ENCODE data around the gene CENPQ. TPM values are rescaled to one million over a fixed set of nuclear protein-coding genes. Genes with fewer than 3 reads are reported as not detected.

CENPQ gene
- total and polyA plus RNA-seq, 2 donors = 6.8 to 15.9 TPM

DNA sequence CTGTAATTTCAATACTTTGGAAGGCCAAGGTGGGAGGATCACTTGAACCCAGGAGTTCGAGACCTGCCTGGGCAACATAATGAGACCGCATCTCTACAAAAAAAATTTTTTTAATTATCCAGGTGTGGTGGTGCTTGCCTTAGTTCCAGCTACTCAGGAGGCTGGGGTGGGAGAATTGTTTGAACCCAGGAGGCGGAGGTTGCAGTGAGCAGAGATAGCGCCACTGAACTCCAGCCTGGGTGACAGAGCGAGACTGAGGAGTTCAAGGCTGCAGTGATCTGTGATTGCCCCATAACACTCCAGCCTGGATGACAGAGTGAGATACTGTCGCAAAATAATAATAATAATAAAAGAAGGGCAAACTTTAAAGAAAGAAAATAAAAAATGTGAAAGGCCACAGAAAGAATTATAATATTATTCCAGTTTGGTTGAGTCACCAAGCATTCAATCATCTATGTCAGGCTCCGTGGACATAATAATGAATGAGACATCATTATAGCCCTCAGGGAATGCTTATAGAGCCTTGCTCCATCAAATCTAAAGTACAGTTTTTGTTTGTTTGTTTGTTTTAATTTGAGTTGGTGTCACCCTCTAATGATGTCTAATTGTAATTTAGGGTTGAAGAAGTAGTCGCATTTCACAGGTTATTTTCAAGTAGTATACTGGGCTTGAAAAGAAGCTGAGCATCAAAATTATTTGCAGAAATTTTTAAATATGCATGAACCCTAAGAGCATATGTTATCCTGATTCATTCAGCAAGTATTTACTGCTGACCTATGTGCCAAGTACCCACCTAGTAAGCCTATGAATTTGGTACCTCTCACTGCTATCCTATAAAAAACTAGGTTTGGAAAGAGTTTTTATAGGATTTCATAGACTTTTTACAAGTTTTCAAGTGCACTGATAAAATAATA lies 51.7 kb downstream of the CENPQ start:
- Histone ChIP-seq H3K27ac (ENCODE audit: low read depth) (no peak overlapping the region), H3K4me3 (ENCODE audit: low read depth, low read length) (no peak overlapping the region), H3K4me1 (ENCODE audit: insufficient read depth) (no peaks in the 10 kb centered on the region), H3K36me3 (ENCODE audit: insufficient read depth) (no peaks in the 10 kb centered on the region)
- 77% methylated on average over 8 of the region's 8 CpGs for WGBS
- no peak for DNase-seq (ENCODE audit: extremely low spot score)

DNA sequence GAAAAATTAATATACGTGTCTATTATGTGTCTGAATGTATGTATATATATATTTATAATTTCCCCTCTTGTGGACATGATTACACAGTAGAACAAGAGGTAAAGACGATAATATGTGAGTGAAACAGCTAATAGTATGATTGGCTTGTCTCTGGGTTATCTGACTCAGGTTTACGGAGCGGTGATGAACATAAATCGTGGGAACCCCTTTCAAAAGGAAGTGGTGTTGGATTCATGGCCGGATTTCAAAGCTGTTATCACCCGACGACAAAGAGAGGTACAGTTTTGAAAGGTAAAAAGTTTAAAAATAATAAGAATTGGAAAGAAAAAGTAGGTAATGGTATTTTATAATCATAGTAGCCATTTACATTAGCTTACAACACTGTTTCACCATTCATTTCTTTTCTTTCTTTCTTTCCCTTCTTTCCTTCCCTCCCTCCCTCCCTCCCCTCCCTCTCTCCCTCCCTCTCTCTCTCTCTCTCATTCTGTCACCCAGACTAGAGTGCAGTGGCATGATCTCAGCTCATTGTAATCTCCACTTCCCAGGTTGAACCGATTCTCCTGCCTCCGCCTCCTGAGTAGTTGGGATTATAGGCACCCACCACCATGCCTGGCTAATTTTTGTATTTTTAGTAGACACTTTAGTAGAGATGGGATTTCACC lies 52.4 kb downstream of the CENPQ start:
- Histone ChIP-seq H3K4me3 (ENCODE audit: low read depth, low read length) (no peak overlapping the region), H3K36me3 (ENCODE audit: insufficient read depth) (no peaks in the 10 kb centered on the region), H3K27ac (ENCODE audit: low read depth) (no peak overlapping the region), H3K4me1 (ENCODE audit: insufficient read depth) (no peaks in the 10 kb centered on the region)
- no peak for DNase-seq (ENCODE audit: extremely low spot score)
- WGBS = 59% methylated on average over 10 of the region's 10 CpGs

DNA sequence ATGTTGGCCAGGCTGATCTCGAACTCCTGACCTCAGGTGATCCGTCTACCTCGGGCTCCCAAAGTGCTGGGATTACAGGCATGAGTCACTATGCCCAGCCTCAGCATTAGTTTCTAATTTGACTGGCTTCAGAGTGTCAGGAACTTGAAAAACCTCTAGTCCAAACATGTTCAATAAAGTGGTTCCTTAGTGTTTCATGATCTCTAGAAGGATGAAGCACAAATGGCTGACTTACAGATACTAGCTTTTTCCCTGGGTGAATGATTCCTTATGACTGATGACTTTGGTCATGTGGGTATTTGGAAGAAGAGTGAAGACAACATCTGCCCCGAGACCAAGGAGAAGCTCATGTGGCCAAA lies 53.0 kb downstream of the CENPQ start:
- 83% methylated on average over 4 of the region's 4 CpGs for WGBS
- no peak for DNase-seq (ENCODE audit: extremely low spot score)
- no peak overlapping the region for H3K27ac ChIP-seq (ENCODE audit: low read depth)

DNA sequence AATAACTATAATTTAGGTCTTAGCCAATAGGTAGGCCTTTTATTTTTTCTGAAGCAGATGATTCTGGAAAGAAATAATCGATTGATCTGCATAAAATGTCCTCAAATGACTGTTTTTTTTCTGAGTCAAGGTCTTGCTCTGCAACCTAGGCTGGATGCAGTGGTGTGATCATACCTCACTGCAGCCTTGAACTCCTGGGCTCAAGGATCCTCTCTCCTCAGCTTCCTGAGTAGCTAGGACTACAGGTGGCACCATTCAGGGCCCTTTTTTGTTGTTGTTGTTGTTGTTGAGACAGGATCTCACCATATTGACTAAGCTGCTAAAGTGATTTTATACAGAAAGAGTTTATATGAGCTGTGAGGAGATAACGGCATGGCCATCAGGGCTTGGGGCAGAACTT lies 54.7 kb downstream of the CENPQ start:
- H3K36me3 ChIP-seq (ENCODE audit: insufficient read depth) = no peaks in the 10 kb centered on the region
- DNase-seq (ENCODE audit: extremely low spot score) = no peak
- WGBS = 83% methylated on average over 2 of the region's 2 CpGs
- no peaks in the 10 kb centered on the region for H3K4me1 ChIP-seq (ENCODE audit: insufficient read depth)
- no peak overlapping the region for H3K4me3 ChIP-seq (ENCODE audit: low read depth, low read length)
- no peak overlapping the region for H3K27ac ChIP-seq (ENCODE audit: low read depth)

More for the DNA sequence above, 53.0 kb downstream of the CENPQ start:
- Histone ChIP-seq H3K4me3 (ENCODE audit: low read depth, low read length) (no peak overlapping the region), H3K4me1 (ENCODE audit: insufficient read depth) (no peaks in the 10 kb centered on the region), H3K36me3 (ENCODE audit: insufficient read depth) (no peaks in the 10 kb centered on the region)

DNA sequence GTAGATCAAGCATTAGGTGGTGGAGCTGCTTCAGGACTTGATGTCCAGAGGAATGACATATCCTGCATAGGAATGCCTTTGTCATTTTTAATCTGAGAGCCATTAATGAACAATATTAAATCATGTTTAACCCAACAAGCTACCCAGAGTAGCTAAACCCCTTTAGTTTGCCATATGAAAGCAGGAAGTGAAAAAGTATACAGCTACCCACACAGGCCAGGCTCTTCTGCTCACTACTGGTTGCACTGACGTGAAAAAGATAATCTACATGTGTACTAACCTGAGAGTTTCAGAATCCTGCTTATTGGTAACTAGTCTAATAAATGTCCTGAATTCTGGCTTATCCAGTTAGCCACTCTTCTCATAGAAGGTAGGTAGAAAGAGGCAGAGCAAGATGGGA lies 56.5 kb downstream of the CENPQ start:
- Histone ChIP-seq H3K36me3 (ENCODE audit: insufficient read depth) (no peaks in the 10 kb centered on the region), H3K4me3 (ENCODE audit: low read depth, low read length) (no peak overlapping the region), H3K27ac (ENCODE audit: low read depth) (no peak overlapping the region), H3K4me1 (ENCODE audit: insufficient read depth) (no peaks in the 10 kb centered on the region)
- no peak for DNase-seq (ENCODE audit: extremely low spot score)
- 76% methylated on average over 1 of the region's 1 CpG for WGBS

DNA sequence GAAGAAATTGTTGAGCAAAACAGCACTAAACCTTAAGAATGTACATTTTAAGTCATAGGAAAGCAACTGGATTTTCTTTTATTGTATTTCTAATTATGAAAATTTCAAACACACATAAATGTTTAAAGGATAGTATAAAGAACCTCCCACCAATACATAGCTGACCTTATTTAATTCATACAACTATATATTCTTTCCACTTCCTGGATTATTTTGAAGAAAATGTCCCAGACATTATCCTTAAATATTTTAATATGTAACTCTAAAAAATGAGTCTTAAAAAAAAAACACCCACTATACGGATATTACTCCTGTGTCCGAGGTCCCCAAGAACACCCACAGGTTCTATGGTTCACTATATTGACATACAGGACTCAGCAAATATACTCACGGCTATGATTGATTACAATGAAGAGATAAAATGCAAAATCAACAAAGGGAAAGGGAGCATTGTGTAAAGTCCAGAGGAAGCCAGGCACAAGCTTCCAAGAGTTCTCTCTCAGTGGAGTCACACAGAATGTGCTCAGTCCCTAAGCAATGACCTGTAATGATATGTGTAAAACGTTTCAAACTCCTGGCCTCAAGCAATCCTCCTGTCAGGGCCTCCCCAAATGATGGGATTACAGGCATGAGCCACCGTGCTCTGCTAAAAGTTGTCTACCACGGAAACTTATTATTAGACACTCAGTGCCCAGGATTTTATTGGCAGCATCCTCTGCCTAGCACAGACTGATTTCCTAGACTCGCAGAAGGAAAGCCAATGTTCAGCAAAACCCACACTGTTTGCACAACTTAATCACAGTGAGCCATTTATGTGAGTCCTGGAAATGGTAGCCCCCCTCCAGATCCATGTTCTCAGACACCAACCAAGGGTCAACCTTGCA lies 59.8 kb downstream of the CENPQ start:
- H3K4me1 ChIP-seq (ENCODE audit: insufficient read depth) = no peaks in the 10 kb centered on the region
- 71% methylated on average over 7 of the region's 7 CpGs for WGBS
- H3K27ac ChIP-seq (ENCODE audit: low read depth) = no peak overlapping the region
- no peak overlapping the region for H3K4me3 ChIP-seq (ENCODE audit: low read depth, low read length)
- no peaks in the 10 kb centered on the region for H3K36me3 ChIP-seq (ENCODE audit: insufficient read depth)
- DNase-seq (ENCODE audit: extremely low spot score) = no peak

DNA sequence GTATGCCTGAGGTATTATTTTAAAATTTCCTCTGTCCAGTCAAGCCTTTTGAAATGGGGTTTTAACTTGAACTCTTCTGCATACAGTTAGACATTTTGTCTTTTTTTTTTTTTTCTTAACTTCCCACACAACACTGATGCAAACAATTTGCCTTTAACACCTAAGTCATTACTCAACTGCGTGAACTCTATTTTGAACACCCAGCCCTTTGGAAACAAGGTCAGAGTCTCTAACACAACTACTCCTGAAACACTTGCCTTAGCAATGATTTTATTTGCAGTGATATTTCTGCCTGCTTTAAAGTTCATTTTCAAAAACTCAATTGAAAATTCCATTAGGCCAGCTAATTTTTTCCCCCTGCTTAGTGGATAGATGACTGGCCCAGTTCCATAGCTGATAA lies 60.7 kb downstream of the CENPQ start:
- H3K27ac ChIP-seq (ENCODE audit: low read depth) = no peak overlapping the region
- no peaks in the 10 kb centered on the region for H3K36me3 ChIP-seq (ENCODE audit: insufficient read depth)
- H3K4me3 ChIP-seq (ENCODE audit: low read depth, low read length) = no peak overlapping the region
- WGBS = 93% methylated on average over 1 of the region's 1 CpG
- no peaks in the 10 kb centered on the region for H3K4me1 ChIP-seq (ENCODE audit: insufficient read depth)
- no peak for DNase-seq (ENCODE audit: extremely low spot score)

DNA sequence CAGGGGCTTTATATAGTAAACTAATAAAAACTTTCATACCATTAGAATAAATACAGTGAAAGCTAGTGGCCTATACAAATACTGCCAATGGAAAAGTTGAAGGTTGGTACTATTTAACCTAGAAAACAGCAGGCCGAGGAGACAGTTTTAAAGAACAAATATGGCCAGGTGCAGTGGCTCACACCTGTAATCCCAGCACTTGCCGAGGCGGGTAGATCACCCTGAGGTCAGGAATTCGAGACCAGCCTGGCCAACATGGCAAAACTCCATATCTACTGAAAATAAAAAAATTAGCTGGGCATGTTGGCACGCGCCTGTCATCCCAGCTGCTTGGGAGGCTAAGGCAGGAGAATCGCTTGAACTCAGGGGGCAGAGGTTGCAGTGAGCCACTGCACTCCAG lies 61.4 kb downstream of the CENPQ start:
- DNase-seq (ENCODE audit: extremely low spot score) = no peak
- H3K27ac ChIP-seq (ENCODE audit: low read depth) = no peak overlapping the region
- H3K4me1 ChIP-seq (ENCODE audit: insufficient read depth) = no peaks in the 10 kb centered on the region
- no peaks in the 10 kb centered on the region for H3K36me3 ChIP-seq (ENCODE audit: insufficient read depth)
- no peak overlapping the region for H3K4me3 ChIP-seq (ENCODE audit: low read depth, low read length)
- WGBS = 60% methylated on average over 7 of the region's 7 CpGs

DNA sequence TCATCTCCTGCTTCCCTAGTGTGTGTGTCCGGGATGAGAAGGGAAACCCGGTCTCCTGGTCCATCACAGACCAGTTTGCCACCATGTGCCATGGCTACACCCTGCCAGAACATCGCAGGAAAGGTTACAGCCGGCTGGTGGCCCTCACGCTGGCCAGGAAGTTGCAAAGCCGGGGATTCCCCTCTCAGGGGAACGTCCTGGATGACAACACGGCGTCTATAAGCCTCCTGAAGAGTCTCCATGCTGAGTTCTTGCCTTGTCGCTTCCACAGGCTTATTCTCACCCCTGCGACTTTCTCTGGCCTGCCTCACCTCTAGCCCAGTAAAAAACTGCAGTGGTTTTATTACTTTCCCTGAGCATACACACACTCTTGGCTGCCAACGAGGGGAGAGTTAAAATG lies 63.4 kb downstream of the CENPQ start:
- Histone ChIP-seq H3K27ac (ENCODE audit: low read depth) (no peak overlapping the region), H3K4me3 (ENCODE audit: low read depth, low read length) (no peak overlapping the region), H3K4me1 (ENCODE audit: insufficient read depth) (no peaks in the 10 kb centered on the region), H3K36me3 (ENCODE audit: insufficient read depth) (no peaks in the 10 kb centered on the region)
- no peak for DNase-seq (ENCODE audit: extremely low spot score)
- WGBS = 62% methylated on average over 12 of the region's 12 CpGs

DNA sequence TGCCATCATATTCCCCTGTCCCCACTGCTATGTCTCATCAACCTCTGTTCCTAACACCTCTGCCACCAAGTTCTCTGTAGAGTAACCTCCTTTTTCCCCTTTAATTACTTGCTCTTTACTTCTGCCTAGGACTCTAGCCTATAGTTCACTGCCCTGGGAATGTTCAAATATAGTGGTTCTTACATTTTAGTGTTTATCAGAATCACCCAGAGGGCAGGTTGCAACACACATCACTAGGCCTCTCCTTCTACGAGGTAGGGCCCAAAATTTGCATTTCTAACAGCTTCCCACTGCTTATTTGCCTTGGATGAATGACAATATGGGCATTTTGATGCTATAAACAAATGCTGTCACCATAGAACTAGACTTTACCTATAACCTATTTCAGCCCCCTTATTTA lies 64.2 kb downstream of the CENPQ start:
- Histone ChIP-seq H3K4me1 (ENCODE audit: insufficient read depth) (no peaks in the 10 kb centered on the region), H3K36me3 (ENCODE audit: insufficient read depth) (no peaks in the 10 kb centered on the region), H3K4me3 (ENCODE audit: low read depth, low read length) (no peak overlapping the region), H3K27ac (ENCODE audit: low read depth) (no peak overlapping the region)
- 54% methylated on average over 1 of the region's 1 CpG for WGBS
- no peak for DNase-seq (ENCODE audit: extremely low spot score)

DNA sequence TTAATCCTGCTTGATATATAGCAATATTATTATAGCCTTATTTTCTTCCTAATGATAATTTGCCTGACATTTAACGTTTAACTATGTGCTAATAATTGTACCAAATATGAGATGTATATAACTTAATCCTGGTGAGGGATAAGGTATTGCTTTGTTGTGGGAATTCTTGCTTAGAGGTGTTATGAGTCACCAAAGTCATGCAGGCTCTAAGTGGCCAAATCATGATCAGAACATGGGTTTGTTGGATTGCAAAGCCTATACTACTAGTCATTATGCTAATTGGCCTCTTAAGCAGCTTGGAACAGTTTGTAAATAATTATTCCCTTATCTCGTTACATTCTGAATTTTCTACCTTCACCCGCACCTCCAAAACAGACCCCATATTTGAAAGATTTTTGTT lies 65.4 kb downstream of the CENPQ start:
- Histone ChIP-seq H3K36me3 (ENCODE audit: insufficient read depth) (no peaks in the 10 kb centered on the region), H3K4me1 (ENCODE audit: insufficient read depth) (no peaks in the 10 kb centered on the region), H3K27ac (ENCODE audit: low read depth) (no peak overlapping the region), H3K4me3 (ENCODE audit: low read depth, low read length) (no peak overlapping the region)
- no peak for DNase-seq (ENCODE audit: extremely low spot score)
- WGBS = 65% methylated on average over 3 of the region's 3 CpGs

DNA sequence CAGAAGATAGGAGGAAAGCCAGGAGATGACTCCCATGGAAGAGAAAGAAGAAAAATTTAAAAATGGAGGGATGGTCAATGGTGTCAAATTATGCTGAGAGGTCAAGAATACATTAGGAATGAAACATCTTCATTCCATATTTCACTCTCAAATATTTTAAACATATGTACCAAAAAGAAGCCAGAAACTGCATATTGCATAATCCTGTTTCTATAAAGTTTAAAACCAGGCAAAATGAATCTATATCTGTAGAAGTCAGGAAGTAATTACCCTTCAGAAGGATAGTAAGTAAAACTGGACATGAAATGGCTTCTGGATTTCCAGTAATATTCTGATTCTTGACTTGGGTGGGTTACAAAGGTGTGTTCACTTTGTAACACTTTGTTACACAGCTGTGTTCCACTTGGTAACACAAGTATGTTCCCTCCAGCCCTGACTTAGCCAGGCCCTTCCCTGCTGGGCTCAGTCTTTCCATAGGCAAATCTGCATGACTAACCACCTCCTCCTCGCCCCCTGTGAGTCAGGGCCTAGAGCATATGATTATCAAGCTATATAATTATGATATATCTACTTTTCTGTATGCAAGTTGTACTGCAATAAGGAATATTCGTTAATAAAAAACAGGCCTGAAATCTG lies 67.1 kb downstream of the CENPQ start:
- Histone ChIP-seq H3K4me3 (ENCODE audit: low read depth, low read length) (no peak overlapping the region), H3K27ac (ENCODE audit: low read depth) (no peak overlapping the region), H3K36me3 (ENCODE audit: insufficient read depth) (no peaks in the 10 kb centered on the region), H3K4me1 (ENCODE audit: insufficient read depth) (no peaks in the 10 kb centered on the region)
- no peak for DNase-seq (ENCODE audit: extremely low spot score)
- 70% methylated on average over 2 of the region's 2 CpGs for WGBS

DNA sequence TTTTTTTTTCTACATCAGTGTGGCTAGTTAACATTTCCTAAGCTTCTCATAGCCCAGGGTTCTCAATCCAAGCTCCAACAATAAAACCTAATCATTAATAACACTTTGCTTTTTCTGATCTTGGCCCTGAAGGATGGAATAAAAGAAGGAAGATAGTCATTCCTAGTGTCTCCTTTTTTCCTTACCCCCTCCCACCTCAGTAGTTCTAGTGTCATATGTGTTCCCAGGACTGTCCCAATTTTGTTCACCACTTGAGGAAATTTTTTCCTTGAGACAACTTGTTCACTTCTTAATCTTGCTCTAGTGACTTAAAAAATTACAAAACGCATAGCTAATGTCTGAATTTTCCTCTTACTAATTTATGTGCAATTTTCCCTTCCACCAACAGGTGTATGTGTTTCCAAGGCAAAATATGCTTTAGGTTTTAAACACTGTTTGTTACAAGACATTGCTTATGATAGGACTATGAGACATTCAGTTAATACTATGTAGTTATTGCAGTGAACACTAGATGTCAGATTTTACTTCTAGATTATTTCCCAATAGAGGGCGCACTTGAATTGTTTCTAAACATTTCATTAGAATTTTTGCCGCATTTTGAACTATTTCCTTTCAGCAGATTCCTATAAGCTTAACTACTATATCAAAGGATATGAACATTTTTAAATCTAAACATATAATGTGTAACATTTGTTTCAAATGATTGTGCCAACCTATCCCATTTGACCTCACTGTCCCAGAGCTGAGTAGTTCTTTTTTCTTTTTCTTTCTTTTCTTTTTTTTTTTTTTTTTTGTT lies 68.8 kb downstream of the CENPQ start:
- H3K4me1 ChIP-seq (ENCODE audit: insufficient read depth) = no peaks in the 10 kb centered on the region
- H3K36me3 ChIP-seq (ENCODE audit: insufficient read depth) = no peaks in the 10 kb centered on the region
- no peak for DNase-seq (ENCODE audit: extremely low spot score)
- WGBS = 13% methylated on average over 3 of the region's 3 CpGs
- no peak overlapping the region for H3K27ac ChIP-seq (ENCODE audit: low read depth)
- H3K4me3 ChIP-seq (ENCODE audit: low read depth, low read length) = no peak overlapping the region
